KMS-11 (cell line): ENCODE measurements around the gene TLX2.

Experiments used
- H2AFZ ChIP-seq: fragments of 200-600 bp; sonication (generic); 2 replicates; pipeline ENCODE4 v1.6.1; 2016; ENCODE audit warnings: antibody characterized with exemption, mixed run types, low read depth
- H3K27ac ChIP-seq: fragments of 200-600 bp; sonication (generic); 2 replicates; pipeline ENCODE4 v1.6.1; 2016; ENCODE audit warnings: mild to moderate bottlenecking, mixed run types
- H3K27me3 ChIP-seq: fragments of 200-600 bp; sonication (generic); 2 replicates; pipeline ENCODE4 v1.6.1; 2017; ENCODE audit warnings: mild to moderate bottlenecking, low read depth, mixed run types, moderate library complexity; ENCODE audit not compliant: insufficient read depth
- H3K36me3 ChIP-seq: fragments of 200-600 bp; sonication (generic); 2 replicates; pipeline ENCODE4 v1.6.1; 2017; ENCODE audit warnings: mild to moderate bottlenecking, mixed run types; ENCODE audit not compliant: insufficient read depth
- H3K4me1 ChIP-seq: fragments of 200-600 bp; sonication (generic); 2 replicates; pipeline ENCODE4 v1.6.1; 2016; ENCODE audit warnings: mild to moderate bottlenecking, low read depth, mixed run types; ENCODE audit not compliant: poor library complexity, severe bottlenecking
- H3K4me2 ChIP-seq: fragments of 200-600 bp; sonication (generic); 2 replicates; pipeline ENCODE4 v1.7.0; 2016; ENCODE audit warnings: mild to moderate bottlenecking, mixed run types
- H3K4me3 ChIP-seq: fragments of 200-600 bp; sonication (generic); IDR thresholded peaks from 2 replicates; pipeline ENCODE4 v1.6.1; 2017; ENCODE audit warnings: low read depth, low read length, mixed read lengths; ENCODE audit not compliant: insufficient read depth
- H3K79me2 ChIP-seq: fragments of 200-600 bp; sonication (generic); 2 replicates; pipeline ENCODE4 v1.6.1; 2016; ENCODE audit warnings: low read depth, mixed run types; ENCODE audit not compliant: insufficient read depth
- H3K9ac ChIP-seq: fragments of 200-600 bp; sonication (generic); 2 replicates; pipeline ENCODE4 v1.6.1; 2016; ENCODE audit warnings: mild to moderate bottlenecking, mixed run types
- H4K20me1 ChIP-seq: fragments of 200-600 bp; sonication (generic); 2 replicates; pipeline ENCODE4 v1.6.1; 2016; ENCODE audit warnings: mild to moderate bottlenecking, mixed run types; ENCODE audit not compliant: insufficient read depth
- CTCF ChIP-seq: fragments of 200-600 bp; sonication (generic); conservative IDR thresholded peaks from 2 replicates; pipeline ENCODE4 v1.6.1; 2017; ENCODE audit warnings: low read depth, mild to moderate bottlenecking, antibody characterized with exemption, low read length, moderate library complexity, mixed read lengths

The TLX2 gene

GRCh38 chr2:74555610-74556103 lies 41.4 kb downstream of the TLX2 start:
- TF ChIP-seq CTCF: no peak
- peak overlapping the region; percentile 58 for H3K4me2 ChIP-seq
- no peaks in the 10 kb centered on the region for H3K36me3 ChIP-seq
- H3K4me3 ChIP-seq: no peak overlapping the region
- H3K27ac ChIP-seq: no peak overlapping the region
- no peak overlapping the region for H2AFZ ChIP-seq
- H4K20me1 ChIP-seq: no peaks in the 10 kb centered on the region
- no peak overlapping the region; the same call in 1 of the 2 replicates for H3K9ac ChIP-seq
- H3K27me3 ChIP-seq: peaks cover 3% of the 10 kb centered on the region; the same call in 1 of the 2 replicates
- H3K4me1 ChIP-seq: peaks cover 13% of the 10 kb centered on the region
- H3K79me2 ChIP-seq: no peaks in the 10 kb centered on the region

GRCh38 chr2:74556159-74556558 lies 41.9 kb downstream of the TLX2 start:
- H2AFZ ChIP-seq: no peak overlapping the region
- no peaks in the 10 kb centered on the region for H3K36me3 ChIP-seq
- H3K4me2 ChIP-seq: no peak overlapping the region
- no peak for TF ChIP-seq CTCF
- H3K27ac ChIP-seq: no peak overlapping the region
- no peak overlapping the region for H3K9ac ChIP-seq
- H3K4me3 ChIP-seq: no peak overlapping the region
- H3K79me2 ChIP-seq: no peaks in the 10 kb centered on the region
- H3K27me3 ChIP-seq: peaks cover 3% of the 10 kb centered on the region; the same call in 1 of the 2 replicates
- H3K4me1 ChIP-seq: peaks cover 13% of the 10 kb centered on the region
- H4K20me1 ChIP-seq: no peaks in the 10 kb centered on the region

- Histone ChIP-seq H3K79me2 (no peaks in the 10 kb centered on the region), H2AFZ (no peak overlapping the region), H4K20me1 (no peaks in the 10 kb centered on the region), H3K27me3 (no peaks in the 10 kb centered on the region; the same call in 1 of the 2 replicates), H3K27ac (no peak overlapping the region), H3K36me3 (no peaks in the 10 kb centered on the region), H3K4me1 (peaks cover 13% of the 10 kb centered on the region), H3K4me3 (no peak overlapping the region), H3K9ac (no peak overlapping the region), H3K4me2 (no peak overlapping the region)
- no peak for TF ChIP-seq CTCF
Observed at GRCh38 chr2:74556831-74557370, 42.7 kb downstream of the TLX2 start.

GRCh38 chr2:74558284-74559230 lies 44.3 kb downstream of the TLX2 start:
- H3K4me1 ChIP-seq: peaks cover 9% of the 10 kb centered on the region
- H3K4me2 ChIP-seq: no peak overlapping the region
- no peak overlapping the region for H3K9ac ChIP-seq
- no peaks in the 10 kb centered on the region for H4K20me1 ChIP-seq
- H3K27me3 ChIP-seq: no peaks in the 10 kb centered on the region; the same call in 1 of the 2 replicates
- no peak overlapping the region for H3K4me3 ChIP-seq
- H3K36me3 ChIP-seq: no peaks in the 10 kb centered on the region
- no peak overlapping the region for H3K27ac ChIP-seq
- no peak overlapping the region for H2AFZ ChIP-seq
- no peak for TF ChIP-seq CTCF
- H3K79me2 ChIP-seq: no peaks in the 10 kb centered on the region
